GM19025 (cell line): ENCODE measurements around the gene GP9.

ENCODE experiments used
- ATAC-seq: cut with Tn5 transposase; IDR thresholded peaks from one replicate; pipeline ENCODE4 v1.9.1; 2021; ENCODE audit warnings: mild to moderate bottlenecking, low read depth, moderate library complexity; ENCODE audit not compliant: unreplicated experiment

GP9 gene

DNA sequence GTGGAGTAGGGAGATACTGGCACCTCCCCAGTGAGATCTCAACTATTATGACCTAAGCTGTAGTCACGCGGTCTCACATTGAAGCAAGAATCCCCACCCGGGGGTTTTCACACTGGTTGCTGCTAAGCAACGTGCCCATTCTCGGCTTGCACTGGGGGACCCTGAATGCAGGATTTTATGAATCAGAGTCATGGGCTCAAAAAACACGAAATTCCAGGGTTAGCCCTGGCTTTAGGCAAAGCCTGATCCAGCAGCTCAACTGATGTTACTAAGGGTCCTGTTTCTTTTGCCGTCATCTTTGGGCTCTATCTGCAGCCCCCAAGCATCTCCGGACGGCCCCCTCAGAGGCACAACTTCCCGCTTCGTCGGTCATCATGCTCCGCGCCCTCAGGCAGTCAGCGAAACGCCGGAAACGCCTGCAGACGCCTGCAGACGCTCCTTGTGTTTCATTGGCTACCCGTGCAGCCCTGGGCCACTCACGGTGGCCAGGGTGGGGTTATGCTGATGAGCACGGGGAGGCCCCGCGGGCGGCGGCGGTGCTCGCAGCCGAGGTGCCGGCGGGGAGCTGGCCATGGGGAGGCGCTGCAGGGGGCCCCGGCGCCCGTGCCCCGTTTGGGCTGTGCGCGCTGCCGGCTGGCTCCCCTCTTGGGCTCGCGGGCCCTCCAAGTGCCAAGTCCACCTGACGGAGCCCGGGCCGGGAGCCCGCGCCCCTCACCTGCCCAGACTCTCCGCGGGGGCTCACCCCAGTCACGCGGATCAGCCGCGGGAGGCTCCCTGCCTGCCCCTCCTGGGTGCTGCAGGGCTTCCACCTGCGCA lies 33.6 kb upstream of the GP9 start:
- peak; percentile 97 for ATAC-seq

GRCh38 chr3:129027544-129027880 lies 33.1 kb upstream of the GP9 start:
- ATAC-seq = no peak

GRCh38 chr3:129028866-129029265 lies 31.7 kb upstream of the GP9 start:
- no peak for ATAC-seq

DNA sequence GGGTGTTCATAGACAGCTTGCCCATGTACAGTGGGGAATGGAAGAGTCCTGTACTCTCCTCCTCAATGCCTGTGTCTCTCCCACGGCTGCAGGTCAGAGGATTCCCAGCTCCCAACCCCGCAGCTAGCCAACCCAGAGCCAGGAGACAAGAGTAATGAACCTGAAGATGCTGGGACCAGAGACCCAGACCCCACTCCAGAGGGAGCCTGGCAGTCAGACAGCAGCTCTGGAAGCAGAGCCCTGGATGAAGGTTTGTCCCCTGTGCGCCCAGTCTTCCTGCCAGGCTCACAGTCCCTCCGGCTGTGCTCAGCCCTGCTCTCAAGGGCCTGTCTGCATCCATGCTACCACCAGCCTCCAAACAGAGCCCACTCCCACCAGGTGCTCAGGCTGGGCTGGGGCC lies 30.0 kb upstream of the GP9 start:
- ATAC-seq = no peak

- ATAC-seq = no peak
Observed at GRCh38 chr3:129031476-129032215, 28.9 kb upstream of the GP9 start.

- ATAC-seq = no peak
Observed at GRCh38 chr3:129032716-129033115, 27.9 kb upstream of the GP9 start.

DNA sequence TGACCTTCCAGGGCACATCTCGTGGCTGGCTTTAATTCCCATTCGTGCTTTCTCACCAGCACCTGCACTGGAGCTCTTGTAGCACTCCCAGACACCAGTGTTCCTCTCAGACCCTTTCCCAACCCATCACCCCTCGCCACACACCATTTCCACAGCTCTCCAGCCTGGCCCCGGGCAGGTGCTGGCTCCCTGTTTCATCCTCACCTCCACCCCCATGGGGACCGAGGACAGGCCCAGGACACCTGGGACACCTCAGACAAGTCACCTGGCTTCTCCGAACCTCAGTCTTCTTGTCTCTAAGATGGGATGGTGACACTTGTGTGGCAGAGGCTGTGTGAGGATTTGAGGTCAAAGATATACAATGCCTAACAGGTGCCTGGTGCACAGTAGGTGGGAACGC lies 27.4 kb upstream of the GP9 start:
- no peak for ATAC-seq

GRCh38 chr3:129033633-129034321 lies 26.8 kb upstream of the GP9 start:
- ATAC-seq = no peak

DNA sequence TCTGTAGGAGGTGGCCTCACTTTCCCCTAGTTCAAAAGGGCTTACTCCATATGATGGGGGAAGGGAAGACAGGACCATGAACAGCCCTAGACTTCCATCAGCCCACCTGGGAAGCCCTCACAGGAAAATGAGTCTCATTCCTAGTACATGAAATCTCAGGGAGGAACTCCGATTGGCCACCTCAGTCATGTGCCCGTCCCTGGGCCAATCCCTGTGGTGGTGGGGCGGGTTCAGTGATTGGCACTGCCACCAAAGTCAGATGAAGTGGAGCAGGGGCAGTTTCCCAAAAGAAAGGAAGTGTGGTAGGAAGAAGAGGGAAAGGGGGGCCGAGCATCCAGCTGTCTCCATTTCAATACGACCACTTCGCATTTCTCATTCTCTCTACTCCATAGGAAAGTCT lies 25.9 kb upstream of the GP9 start:
- no peak for ATAC-seq

GRCh38 chr3:129035360-129036221 lies 25.0 kb upstream of the GP9 start:
- no peak for ATAC-seq

DNA sequence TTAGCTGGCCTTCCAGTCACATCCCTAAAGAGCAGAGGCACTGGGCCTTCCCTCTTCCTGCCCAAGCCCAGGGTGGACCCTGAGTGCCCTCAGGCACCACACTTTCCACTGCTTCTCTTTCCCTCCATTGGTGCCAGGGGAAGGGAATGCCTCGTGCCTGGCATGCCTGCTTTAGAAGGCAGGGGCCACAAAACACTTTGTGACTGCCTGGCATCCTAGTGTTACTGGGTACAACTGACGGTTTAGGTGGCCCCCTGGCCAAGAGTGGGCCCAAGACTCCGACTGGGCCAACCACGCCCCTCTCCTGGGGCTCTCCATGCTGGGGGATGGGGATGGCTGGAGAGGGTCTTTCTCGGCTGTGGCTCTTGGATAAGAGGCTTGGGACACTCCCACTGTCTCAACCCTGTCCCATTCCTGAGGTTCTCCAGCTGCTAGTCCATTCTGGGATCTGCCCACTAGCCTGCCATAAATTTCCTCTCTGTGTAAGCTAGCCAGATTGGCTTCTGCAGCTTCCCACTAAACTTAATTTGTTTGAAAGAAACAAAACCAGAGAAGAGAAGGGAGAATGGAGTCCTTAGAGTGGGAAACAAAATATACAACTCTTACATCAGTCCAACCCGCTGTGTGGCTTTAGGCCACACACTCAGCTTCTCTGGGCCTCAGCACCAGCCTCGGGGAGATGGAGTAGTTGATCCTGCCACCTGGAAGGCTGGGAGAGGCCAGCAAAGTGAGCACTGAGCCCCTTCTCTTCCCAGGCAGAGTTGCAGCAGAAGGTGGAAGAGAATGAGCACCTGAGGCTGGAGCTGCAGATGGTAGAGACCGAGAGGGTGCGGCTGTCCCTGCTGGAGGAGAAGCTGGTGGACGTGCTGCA lies 24.1 kb upstream of the GP9 start:
- no peak for ATAC-seq

- no peak for ATAC-seq
Observed at GRCh38 chr3:129037093-129037419, 23.5 kb upstream of the GP9 start.

- no peak for ATAC-seq
Observed at GRCh38 chr3:129038121-129038855, 22.3 kb upstream of the GP9 start.

DNA sequence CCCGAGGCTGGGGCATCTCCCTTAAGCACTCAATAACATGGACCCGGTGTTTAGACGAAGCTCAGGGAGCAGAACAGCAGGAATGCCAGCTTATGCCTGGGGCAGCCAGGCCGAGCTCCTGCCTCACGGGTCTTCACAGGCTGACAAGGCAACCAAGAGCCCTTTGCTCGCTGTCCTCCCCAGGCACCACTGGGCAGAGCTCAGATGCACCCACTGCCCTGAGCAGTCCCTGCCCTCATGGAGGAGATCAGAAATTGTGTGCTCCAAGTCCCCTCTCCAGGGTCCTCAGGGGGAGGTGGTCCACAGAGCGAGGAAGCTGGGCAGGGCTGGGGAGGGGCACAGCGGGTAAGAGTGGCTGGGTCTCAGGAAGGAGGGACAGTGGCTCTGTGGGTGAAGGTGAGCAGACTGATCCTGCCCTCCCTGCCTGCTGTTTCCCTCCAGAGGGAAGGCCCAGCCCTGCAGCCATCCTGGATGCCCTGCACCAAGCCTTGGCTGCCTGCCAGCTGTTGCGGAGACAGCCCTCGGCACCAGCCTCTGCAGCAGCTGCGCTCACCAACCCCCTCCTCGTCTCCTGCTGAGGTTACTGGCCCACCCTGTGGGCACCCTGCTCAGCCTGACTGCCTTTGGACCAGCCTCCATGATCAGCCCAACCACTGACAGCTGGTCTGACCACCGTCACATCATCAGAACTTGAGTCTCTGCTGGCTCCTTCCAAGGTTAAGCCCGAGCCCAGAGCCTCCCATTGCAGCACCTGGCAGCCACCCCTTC lies 21.1 kb upstream of the GP9 start:
- ATAC-seq = no peak

GRCh38 chr3:129040039-129040336 lies 20.6 kb upstream of the GP9 start:
- no peak for ATAC-seq

GRCh38 chr3:129040579-129041300 lies 19.8 kb upstream of the GP9 start:
- no peak for ATAC-seq

DNA sequence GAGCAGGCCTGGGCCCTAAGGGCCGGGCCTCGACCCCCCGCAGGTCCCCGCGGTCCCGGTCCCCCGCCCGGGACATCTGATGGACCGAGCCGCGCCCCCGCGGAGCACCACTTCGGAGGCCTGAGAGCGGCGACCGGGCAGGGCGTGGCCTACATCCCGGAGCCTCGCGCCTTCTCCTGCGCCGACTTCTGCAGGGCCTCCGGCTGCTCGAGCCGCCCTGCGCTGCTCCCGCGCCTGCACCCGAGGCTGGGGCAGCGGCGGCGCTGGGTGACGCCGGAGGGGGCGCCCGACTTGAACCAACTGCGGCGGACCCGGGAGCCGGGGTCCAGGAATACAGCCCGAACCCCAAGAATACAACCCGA lies 14.9 kb upstream of the GP9 start:
- ATAC-seq = no peak
